OCI-LY1 (cell line): Measurements from ENCODE around the gene SEMA6D.

Experiments used
- H2AFZ ChIP-seq: fragments of 200-600 bp; sonication (generic), shearing (Covaris generic); 2 replicates; pipeline ENCODE4 v1.6.0; 2014; ENCODE audit warnings: antibody characterized with exemption, mild to moderate bottlenecking, low read length
- H3F3A ChIP-seq: fragments of 200-600 bp; sonication (generic), shearing (Covaris generic); 2 replicates; pipeline ENCODE4 v1.6.0; 2014; ENCODE audit warnings: mild to moderate bottlenecking, antibody characterized with exemption, low read length, moderate library complexity; ENCODE audit not compliant: insufficient read depth
- H3K27ac ChIP-seq: fragments of 200-600 bp; sonication (generic); 2 replicates; pipeline ENCODE4 v1.5.1; 2014; ENCODE audit warnings: low read length, mixed run types, mild to moderate bottlenecking, low read depth; ENCODE audit not compliant: poor library complexity, severe bottlenecking
- H3K27me3 ChIP-seq: fragments of 200-600 bp; sonication (generic); 2 replicates; pipeline ENCODE4 v1.6.0; 2014; ENCODE audit warnings: antibody characterized with exemption, mild to moderate bottlenecking, low read length, moderate library complexity; ENCODE audit not compliant: insufficient read depth
- H3K36me3 ChIP-seq: fragments of 200-600 bp; sonication (generic); 2 replicates; pipeline ENCODE4 v1.6.1; 2014; ENCODE audit warnings: mild to moderate bottlenecking, antibody characterized with exemption, low read length, moderate library complexity, mixed read lengths; ENCODE audit not compliant: insufficient read depth
- H3K4me1 ChIP-seq: fragments of 200-600 bp; sonication (generic); 2 replicates; pipeline ENCODE4 v1.5.1; 2014; ENCODE audit warnings: mild to moderate bottlenecking, low read length, moderate library complexity; ENCODE audit not compliant: insufficient read depth, severe bottlenecking
- H3K4me2 ChIP-seq: fragments of 200-600 bp; sonication (generic), shearing (Covaris generic); 2 replicates; pipeline ENCODE4 v1.6.1; 2014; ENCODE audit warnings: low read length
- H3K4me3 ChIP-seq: fragments of 200-600 bp; sonication (generic); 2 replicates; pipeline ENCODE4 v1.5.1; 2014; ENCODE audit warnings: low read length, low read depth, mild to moderate bottlenecking, mixed read lengths; ENCODE audit not compliant: poor library complexity, severe bottlenecking
- H3K79me2 ChIP-seq: fragments of 200-600 bp; shearing (Covaris generic); 2 replicates; pipeline ENCODE4 v1.6.1; 2016; ENCODE audit warnings: mixed run types, low read length, mixed read lengths; ENCODE audit not compliant: insufficient read depth
- H3K9ac ChIP-seq: fragments of 200-600 bp; sonication (generic), shearing (Covaris generic); 2 replicates; pipeline ENCODE4 v1.6.1; 2014; ENCODE audit warnings: mild to moderate bottlenecking, low read length, mixed read lengths
- H3K9me2 ChIP-seq: fragments of 200-600 bp; sonication (generic), shearing (Covaris generic); 2 replicates; pipeline ENCODE4 v1.6.1; 2014; ENCODE audit warnings: low read depth, mild to moderate bottlenecking, low read length, mixed read lengths
- H3K9me3 ChIP-seq: fragments of 200-600 bp; shearing (Covaris generic); 2 replicates; pipeline ENCODE4 v1.6.1; 2014; ENCODE audit warnings: low read length, mixed read lengths
- H4K20me1 ChIP-seq: fragments of 200-600 bp; sonication (generic), shearing (Covaris generic); 2 replicates; pipeline ENCODE4 v1.6.0; 2016; ENCODE audit warnings: mild to moderate bottlenecking, low read length; ENCODE audit not compliant: insufficient read depth
- EZH2 ChIP-seq: fragments of 200-600 bp; sonication (generic), shearing (Covaris generic); IDR thresholded peaks from 2 replicates; pipeline ENCODE4 v1.8.0; 2017; ENCODE audit warnings: borderline replicate concordance, mixed run types, mild to moderate bottlenecking, antibody characterized with exemption, low read length, moderate library complexity, mixed read lengths
- TF ChIP-seq, protein P1 (sequence below): fragments of 200-600 bp; sonication (generic), shearing (Covaris generic); IDR thresholded peaks from 2 replicates; pipeline ENCODE4 v1.5.1; 2017; ENCODE audit warnings: mild to moderate bottlenecking, antibody characterized with exemption, low read length, moderate library complexity, mixed read lengths

The SEMA6D gene

DNA sequence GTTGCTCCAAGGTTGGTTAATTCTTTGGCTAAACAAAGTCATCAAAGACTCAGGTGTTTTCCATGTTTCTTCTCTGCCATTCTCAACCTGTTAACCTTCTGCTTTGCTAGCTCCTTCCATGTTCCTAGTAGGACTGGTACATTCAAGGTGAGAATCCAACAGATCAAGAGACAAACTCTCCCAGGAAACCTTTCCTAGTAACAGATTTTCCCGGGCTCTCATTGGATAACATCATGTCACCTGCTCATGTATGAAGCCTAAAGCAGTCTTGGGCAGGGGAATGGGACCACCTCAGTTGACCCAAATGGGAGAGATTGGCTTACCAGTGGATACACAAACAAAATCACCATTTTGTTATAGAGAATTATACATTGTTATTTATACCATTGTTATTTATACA lies 14.9 kb downstream of the SEMA6D start:
- H3K4me3 ChIP-seq = no peak overlapping the region
- no peaks in the 10 kb centered on the region for H3K9me2 ChIP-seq
- H4K20me1 ChIP-seq = no peaks in the 10 kb centered on the region
- H3K36me3 ChIP-seq = no peaks in the 10 kb centered on the region
- H3K79me2 ChIP-seq = no peaks in the 10 kb centered on the region
- H3K9me3 ChIP-seq = no peaks in the 10 kb centered on the region
- TF ChIP-seq, protein P1, sequence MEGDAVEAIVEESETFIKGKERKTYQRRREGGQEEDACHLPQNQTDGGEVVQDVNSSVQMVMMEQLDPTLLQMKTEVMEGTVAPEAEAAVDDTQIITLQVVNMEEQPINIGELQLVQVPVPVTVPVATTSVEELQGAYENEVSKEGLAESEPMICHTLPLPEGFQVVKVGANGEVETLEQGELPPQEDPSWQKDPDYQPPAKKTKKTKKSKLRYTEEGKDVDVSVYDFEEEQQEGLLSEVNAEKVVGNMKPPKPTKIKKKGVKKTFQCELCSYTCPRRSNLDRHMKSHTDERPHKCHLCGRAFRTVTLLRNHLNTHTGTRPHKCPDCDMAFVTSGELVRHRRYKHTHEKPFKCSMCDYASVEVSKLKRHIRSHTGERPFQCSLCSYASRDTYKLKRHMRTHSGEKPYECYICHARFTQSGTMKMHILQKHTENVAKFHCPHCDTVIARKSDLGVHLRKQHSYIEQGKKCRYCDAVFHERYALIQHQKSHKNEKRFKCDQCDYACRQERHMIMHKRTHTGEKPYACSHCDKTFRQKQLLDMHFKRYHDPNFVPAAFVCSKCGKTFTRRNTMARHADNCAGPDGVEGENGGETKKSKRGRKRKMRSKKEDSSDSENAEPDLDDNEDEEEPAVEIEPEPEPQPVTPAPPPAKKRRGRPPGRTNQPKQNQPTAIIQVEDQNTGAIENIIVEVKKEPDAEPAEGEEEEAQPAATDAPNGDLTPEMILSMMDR = no peak
- no peak for TF ChIP-seq EZH2
- H3F3A ChIP-seq = no peaks in the 10 kb centered on the region
- no peaks in the 10 kb centered on the region for H3K4me1 ChIP-seq
- no peak overlapping the region for H3K4me2 ChIP-seq
- H3K9ac ChIP-seq = no peak overlapping the region
- no peaks in the 10 kb centered on the region for H3K27me3 ChIP-seq
- no peak overlapping the region for H3K27ac ChIP-seq
- H2AFZ ChIP-seq = no peak overlapping the region

DNA sequence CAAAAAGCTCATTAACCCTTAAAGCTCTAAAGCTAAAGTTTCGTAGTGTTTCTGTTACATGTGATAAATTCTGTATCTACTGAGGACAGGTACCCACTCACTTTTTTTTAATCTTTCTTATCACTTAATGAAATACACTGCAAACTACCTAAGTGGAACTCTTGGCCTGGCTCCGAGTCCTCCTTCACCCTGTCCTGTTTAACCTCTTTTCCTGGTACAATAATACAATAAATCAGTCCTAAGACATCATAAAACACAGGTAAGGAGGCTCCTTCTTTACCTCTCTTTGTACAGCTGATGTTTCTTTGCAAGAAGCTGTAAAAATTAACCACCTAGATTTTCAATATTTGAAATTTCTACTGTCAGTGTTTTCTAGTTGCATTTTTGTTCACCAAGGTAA lies 15.8 kb downstream of the SEMA6D start:
- Histone ChIP-seq H3K9ac (no peak overlapping the region), H2AFZ (no peak overlapping the region), H3K36me3 (no peaks in the 10 kb centered on the region), H4K20me1 (no peaks in the 10 kb centered on the region), H3F3A (no peaks in the 10 kb centered on the region), H3K4me1 (no peaks in the 10 kb centered on the region), H3K4me3 (no peak overlapping the region), H3K79me2 (no peaks in the 10 kb centered on the region), H3K9me2 (no peaks in the 10 kb centered on the region), H3K27ac (no peak overlapping the region), H3K27me3 (no peaks in the 10 kb centered on the region), H3K9me3 (no peaks in the 10 kb centered on the region), H3K4me2 (no peak overlapping the region)
- TF ChIP-seq, protein P1 = no peak
- TF ChIP-seq EZH2 = no peak

DNA sequence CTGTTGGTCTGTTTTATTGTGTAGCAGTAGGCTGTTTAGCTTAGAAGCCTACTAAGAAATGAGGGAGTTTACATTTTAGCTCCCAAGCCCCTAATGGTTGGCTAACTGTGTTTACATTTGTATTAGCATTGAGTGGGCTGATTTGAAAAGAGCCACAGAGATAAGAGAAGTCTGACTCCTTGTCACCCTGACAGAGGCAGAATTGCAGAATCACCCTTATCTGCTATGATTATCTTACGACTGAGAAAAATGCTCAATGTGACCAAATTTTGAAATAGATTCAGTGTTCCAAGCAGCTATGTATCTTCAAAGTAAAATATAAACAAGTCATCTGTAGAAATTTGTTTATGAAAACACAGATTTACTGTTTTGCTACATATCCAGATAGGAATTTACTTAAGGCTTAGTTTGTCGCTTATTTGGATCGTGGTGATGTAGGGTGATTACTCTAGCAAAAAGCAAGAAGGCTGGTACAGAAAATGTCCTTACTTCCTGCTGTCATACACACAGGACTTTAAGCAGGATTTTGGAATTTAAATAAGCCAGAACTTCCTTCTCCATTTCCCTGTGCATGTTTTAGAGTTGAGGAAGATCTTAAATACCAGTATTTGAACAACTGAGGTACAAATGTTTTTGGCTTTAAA lies 19.0 kb downstream of the SEMA6D start:
- H3K4me3 ChIP-seq = no peak overlapping the region
- H3K27me3 ChIP-seq = no peaks in the 10 kb centered on the region
- TF ChIP-seq, protein P1 = no peak
- no peak for TF ChIP-seq EZH2

More for the DNA sequence above, 19.0 kb downstream of the SEMA6D start:
- no peak overlapping the region for H3K9ac ChIP-seq
- H3K9me2 ChIP-seq = no peaks in the 10 kb centered on the region
- no peak overlapping the region for H3K27ac ChIP-seq
- H3K9me3 ChIP-seq = no peaks in the 10 kb centered on the region
- no peaks in the 10 kb centered on the region for H3K79me2 ChIP-seq
- H3K4me1 ChIP-seq = no peaks in the 10 kb centered on the region
- no peak overlapping the region for H2AFZ ChIP-seq
- no peaks in the 10 kb centered on the region for H4K20me1 ChIP-seq
- H3K4me2 ChIP-seq = no peak overlapping the region
- H3K36me3 ChIP-seq = no peaks in the 10 kb centered on the region
- no peaks in the 10 kb centered on the region for H3F3A ChIP-seq
